NT2/D1 (cell line): ENCODE data around the gene GADL1.

ENCODE experiments used
- SUZ12 ChIP-seq: IDR thresholded peaks from 2 replicates; pipeline ENCODE4 v1.6.1; 2011; ENCODE audit not compliant: insufficient read length, insufficient read depth; ENCODE audit errors: extremely low read depth
- YY1 ChIP-seq: IDR thresholded peaks from 2 replicates; pipeline ENCODE4 v1.6.1; 2011; ENCODE audit not compliant: insufficient read length, insufficient read depth
- ZNF274 ChIP-seq: IDR thresholded peaks from 2 replicates; pipeline ENCODE4 v1.6.1; 2011; ENCODE audit warnings: mild to moderate bottlenecking, low read depth, low read length

GRCh38 chr3:30720586-30721313, 173.7 kb downstream of the GADL1 start:
- no peak for TF ChIP-seq SUZ12
- no peak for TF ChIP-seq YY1
- no peak for TF ChIP-seq ZNF274
